Activated CD4-positive, alpha-beta T cell treated with anti-CD3 and anti-CD28 coated beads, Interleukin-2, amount 10 ng/mL, durations not matched to agents 24 days and 14 days (primary cell): ENCODE measurements around the gene MAP3K21. TPM values are rescaled to one million over a fixed set of nuclear protein-coding genes. Genes with fewer than 3 reads are reported as not detected.
A peak's percentile ranks its signal among the peaks of the same experiment; 100 is the strongest.

ENCODE experiments used
- DNase-seq: peaks from one replicate; pipeline ENCODE4 v3.0.0; 2022
- H3K27ac Mint-ChIP-seq: one replicate; pipeline ENCODE4 v1.8.0; 2022; ENCODE audit warnings: mild to moderate bottlenecking, mixed read lengths
- H3K27me3 Mint-ChIP-seq: one replicate; pipeline ENCODE4 v1.8.0; 2022; ENCODE audit warnings: mixed read lengths
- H3K36me3 Mint-ChIP-seq: one replicate; pipeline ENCODE4 v1.8.0; 2022; ENCODE audit warnings: low read depth, mild to moderate bottlenecking, mixed read lengths
- H3K4me1 Mint-ChIP-seq: one replicate; pipeline ENCODE4 v1.8.0; 2021; ENCODE audit warnings: mixed read lengths
- H3K4me3 Mint-ChIP-seq: one replicate; pipeline ENCODE4 v1.8.0; 2022; ENCODE audit warnings: mild to moderate bottlenecking, moderate library complexity, mixed read lengths
- H3K9me3 Mint-ChIP-seq: one replicate; pipeline ENCODE4 v1.8.0; 2021; ENCODE audit warnings: mixed read lengths
- intact Hi-C: fragments of 100-400 bp; cut with micrococcal nuclease; formaldehyde crosslinking; loops from one replicate; pipeline ENCODE4 v1.15.1; 2023
- total RNA-seq: library from RNA; stranded (reverse); gene quantifications from 2 replicates; pipeline ENCODE4 v1.2.3, GENCODE V29; 2022

The MAP3K21 gene
- total RNA-seq, 1 donor from 2014 or later, result 1.5 TPM

DNA sequence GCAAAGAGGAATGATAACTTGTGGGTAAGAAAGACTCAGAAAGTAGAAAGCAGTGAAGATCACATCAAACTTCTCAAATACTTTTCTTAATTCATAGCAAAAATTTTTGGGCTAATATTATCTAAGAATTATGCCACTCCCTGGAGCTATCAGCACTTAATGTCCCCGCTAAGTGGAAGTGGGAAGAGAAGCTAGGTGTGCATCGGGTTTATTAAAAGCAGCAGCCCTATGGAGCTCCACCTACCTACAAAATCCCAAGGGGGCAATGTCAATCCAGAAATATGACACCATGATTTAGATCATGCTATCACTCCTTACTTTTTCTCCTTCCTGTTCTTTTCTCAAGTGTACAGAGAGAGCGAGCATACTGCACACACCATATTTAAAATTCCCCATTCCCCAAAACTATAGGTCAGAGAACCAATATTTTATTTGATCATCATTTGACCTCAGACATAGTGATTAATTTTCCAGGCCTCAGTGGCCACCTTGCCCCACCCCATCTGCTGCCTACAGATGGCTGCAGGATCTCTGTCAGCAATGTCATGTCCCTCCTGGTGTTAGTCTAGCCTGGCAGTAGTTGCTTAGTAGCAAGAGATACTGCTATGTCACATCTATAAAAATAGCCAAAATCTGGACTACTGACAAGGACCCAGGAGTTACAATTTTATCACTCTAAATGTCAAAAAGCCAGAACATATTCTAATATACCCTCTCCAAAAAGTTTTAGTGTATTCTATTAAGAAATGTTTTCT is 66.6 kb downstream of the MAP3K21 start:
- Mint-ChIP-seq H3K27me3 (peaks cover 44% of the 10 kb centered on the region), H3K4me3 (no peak overlapping the region), H3K36me3 (no peaks in the 10 kb centered on the region), H3K4me1 (no peaks in the 10 kb centered on the region), H3K27ac (no peak overlapping the region), H3K9me3 (no peaks in the 10 kb centered on the region)
- no peak for DNase-seq
- intact Hi-C loops, result no loop called here

DNA sequence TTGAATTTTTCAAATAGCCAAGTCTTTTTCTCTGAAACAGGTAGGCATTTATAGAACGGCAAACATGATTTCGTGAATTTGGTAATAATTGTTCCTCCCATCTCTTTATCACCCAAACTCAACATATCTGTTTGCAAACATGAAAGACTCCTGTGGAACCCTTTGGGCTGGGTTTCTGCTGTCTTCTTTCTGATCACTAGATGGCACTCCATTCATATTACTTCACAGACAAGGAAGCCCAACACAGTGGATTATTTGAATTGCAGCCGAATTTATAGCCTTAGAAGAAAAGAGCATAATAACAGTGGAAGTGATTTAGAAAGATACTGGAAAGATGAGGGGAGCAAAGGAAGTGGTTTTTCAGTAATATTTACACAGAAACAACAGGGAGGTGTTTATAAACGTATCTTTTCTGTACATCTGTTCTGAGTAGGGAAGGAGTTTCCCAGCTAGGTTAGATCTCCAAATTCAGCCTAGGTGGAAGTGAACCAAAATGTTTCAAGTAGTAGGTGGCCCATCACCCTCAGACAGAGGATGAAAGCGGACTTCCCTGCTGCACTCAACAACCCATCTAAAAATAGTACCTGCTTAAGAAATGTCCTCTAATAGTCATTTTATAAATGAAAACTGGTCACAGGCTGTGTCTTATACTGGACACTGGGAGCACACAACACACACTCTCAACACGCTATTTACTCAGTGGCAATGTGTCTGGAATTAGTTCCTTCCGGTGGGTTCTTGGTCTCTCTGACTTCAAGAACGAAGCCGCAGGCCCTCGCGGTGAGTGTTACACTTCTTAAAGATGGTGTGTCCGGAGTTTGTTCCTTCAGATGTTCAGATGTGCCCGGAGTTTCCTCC is 67.6 kb downstream of the MAP3K21 start:
- H3K27me3 Mint-ChIP-seq, result peaks cover 37% of the 10 kb centered on the region
- no peak overlapping the region for H3K4me3 Mint-ChIP-seq
- no peak overlapping the region for H3K27ac Mint-ChIP-seq
- DNase-seq, result peak; percentile 82
- no peaks in the 10 kb centered on the region for H3K9me3 Mint-ChIP-seq
- H3K36me3 Mint-ChIP-seq, result no peaks in the 10 kb centered on the region
- no peaks in the 10 kb centered on the region for H3K4me1 Mint-ChIP-seq
- intact Hi-C loops, result loop anchor here (1.0 to 5.0 kb wide), 3 partner anchors 47 to 671 kb away; no protein-coding TSS in a partner anchor

DNA sequence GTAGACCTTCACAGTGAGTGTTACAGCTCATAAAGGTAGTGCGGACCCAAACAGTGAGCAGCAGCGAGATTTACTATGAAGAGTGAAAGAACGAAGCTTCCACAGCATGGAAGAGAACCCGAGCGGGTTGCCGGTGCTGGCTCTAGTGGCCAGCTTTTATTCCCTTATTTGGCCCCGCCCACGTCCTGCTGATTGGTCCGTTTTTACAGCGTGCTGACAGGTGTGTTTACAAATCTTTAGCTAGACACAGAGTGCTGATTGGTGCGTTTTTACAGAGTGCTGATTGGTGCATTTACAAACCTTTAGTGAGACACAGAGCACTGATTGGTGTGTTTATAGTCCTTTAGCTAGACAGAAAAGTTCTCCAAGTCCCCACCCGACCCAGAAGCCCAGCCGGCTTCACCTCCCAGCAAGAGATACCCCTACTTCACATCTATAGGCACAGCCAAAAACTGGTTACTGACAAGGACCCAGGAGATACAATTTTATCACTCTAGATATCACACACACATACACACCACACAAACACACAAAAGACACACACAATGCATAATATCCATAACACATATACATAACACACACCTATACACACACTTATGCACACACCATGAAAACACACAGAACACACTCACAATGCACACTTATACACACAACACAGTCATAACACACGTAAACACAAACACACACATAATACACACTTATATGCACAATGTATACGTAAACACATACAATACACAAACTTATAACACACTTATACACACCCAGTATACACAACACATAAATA is 68.5 kb downstream of the MAP3K21 start:
- Mint-ChIP-seq H3K9me3 (no peaks in the 10 kb centered on the region), H3K4me1 (no peaks in the 10 kb centered on the region), H3K27ac (no peak overlapping the region), H3K27me3 (peaks cover 34% of the 10 kb centered on the region), H3K4me3 (no peak overlapping the region), H3K36me3 (no peaks in the 10 kb centered on the region)
- no peak for DNase-seq
- intact Hi-C loops, result loop anchor here (1.0 to 5.0 kb wide), 3 partner anchors 46 to 670 kb away; no protein-coding TSS in a partner anchor

DNA sequence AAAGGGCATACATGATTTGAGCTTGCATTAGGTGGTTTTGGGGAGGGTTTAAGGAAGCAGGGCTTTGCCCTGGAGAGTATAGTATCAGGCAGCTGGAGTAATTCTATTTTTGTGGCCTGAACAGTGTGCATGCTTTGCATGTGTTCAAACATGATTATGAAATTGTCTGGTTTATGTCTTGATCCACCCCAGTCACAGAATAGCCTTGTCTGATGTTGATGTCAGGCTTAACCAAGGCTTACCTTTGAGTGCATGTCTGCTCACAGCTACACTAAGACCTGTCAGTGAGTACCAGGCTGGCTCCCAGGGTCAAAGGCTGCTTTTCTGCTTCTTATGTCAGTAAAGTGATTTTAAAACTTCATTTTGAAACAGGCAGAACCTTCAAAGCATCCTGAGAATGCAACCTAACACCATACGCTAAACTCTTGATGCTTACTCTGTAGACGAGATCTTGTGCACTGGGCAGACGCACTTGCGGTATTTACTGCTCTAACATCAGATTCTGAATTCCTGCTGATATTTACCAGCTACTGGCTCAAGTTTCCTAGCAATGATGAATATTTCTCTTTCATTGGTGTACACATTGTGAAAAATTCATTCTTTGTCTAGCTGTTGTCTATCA is 78.9 kb downstream of the MAP3K21 start:
- intact Hi-C loops, result loop anchor here (2.0 to 5.0 kb wide), 2 partner anchors 124 to 192 kb away; no protein-coding TSS in a partner anchor
- H3K4me1 Mint-ChIP-seq, result peaks cover 21% of the 10 kb centered on the region
- DNase-seq, result no peak

DNA sequence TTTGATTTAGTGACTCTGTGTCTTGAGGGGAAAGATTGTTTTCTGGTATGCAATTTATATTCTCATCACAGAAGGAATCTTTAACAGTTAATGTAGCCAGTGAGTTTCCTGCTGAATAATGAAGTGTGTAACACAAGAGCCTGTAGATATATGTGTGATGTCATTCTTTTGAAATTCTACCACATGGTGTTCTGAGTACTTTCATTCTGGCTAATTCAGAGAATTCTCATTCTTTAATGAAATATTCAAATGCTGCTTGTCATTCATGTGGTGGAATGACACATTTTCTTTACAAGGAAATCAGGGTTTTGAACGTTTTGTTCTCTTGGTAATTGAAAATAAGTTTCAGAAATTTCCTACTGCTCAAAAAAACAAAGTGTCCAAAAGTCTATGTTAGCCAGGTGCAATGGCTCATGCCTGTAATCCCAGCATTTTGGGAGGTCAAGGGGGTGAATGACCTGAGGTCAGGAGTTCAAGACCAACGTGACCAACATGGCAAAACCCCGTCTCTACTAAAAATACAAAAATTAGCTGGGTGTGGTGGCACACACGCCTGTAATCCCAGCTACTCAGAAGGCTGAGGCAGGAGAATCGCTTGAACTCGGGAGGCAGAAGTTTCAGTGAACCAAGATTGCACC is 79.6 kb downstream of the MAP3K21 start:
- peaks cover 15% of the 10 kb centered on the region for H3K27me3 Mint-ChIP-seq
- peaks cover 16% of the 10 kb centered on the region for H3K9me3 Mint-ChIP-seq
- DNase-seq, result no peak
- H3K27ac Mint-ChIP-seq, result peak overlapping the region; percentile 54
- H3K4me3 Mint-ChIP-seq, result peak overlapping the region; percentile 15
- intact Hi-C loops, result loop anchor here (2.0 to 5.0 kb wide), 2 partner anchors 125 to 192 kb away; no protein-coding TSS in a partner anchor
- peaks cover 21% of the 10 kb centered on the region for H3K4me1 Mint-ChIP-seq
- H3K36me3 Mint-ChIP-seq, result no peaks in the 10 kb centered on the region

More for the DNA sequence above, 78.9 kb downstream of the MAP3K21 start:
- peak overlapping the region; percentile 54 for H3K27ac Mint-ChIP-seq
- peaks cover 16% of the 10 kb centered on the region for H3K9me3 Mint-ChIP-seq
- H3K36me3 Mint-ChIP-seq, result no peaks in the 10 kb centered on the region
- H3K4me3 Mint-ChIP-seq, result peak overlapping the region; percentile 15
- H3K27me3 Mint-ChIP-seq, result peaks cover 18% of the 10 kb centered on the region

DNA sequence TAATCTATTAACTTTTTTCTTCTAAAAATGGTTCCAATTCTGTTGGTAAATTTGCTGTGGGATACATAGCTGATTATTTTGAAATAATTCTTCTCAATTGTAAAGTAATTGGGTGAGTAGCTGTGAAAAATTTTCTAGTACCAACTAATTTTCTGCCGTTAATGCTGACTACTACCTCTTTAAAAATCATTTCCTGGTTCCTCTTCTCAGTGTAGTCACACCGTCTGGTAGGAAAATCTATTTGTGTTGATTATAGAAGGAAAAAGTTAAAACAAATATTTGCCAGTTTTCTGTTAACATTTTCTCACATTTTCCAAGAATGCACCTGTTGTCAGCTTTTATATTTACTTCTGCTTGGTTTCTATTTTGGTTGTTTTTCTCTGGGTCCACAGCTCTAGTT is 82.0 kb downstream of the MAP3K21 start:
- Mint-ChIP-seq H3K27me3 (peaks cover 8% of the 10 kb centered on the region), H3K36me3 (no peaks in the 10 kb centered on the region), H3K4me1 (peaks cover 21% of the 10 kb centered on the region), H3K27ac (no peak overlapping the region), H3K9me3 (peaks cover 13% of the 10 kb centered on the region), H3K4me3 (no peak overlapping the region)
- intact Hi-C loops, result loop anchor here (5.0 kb wide), 1 partner anchor 127 kb away; no protein-coding TSS in a partner anchor
- DNase-seq, result no peak

DNA sequence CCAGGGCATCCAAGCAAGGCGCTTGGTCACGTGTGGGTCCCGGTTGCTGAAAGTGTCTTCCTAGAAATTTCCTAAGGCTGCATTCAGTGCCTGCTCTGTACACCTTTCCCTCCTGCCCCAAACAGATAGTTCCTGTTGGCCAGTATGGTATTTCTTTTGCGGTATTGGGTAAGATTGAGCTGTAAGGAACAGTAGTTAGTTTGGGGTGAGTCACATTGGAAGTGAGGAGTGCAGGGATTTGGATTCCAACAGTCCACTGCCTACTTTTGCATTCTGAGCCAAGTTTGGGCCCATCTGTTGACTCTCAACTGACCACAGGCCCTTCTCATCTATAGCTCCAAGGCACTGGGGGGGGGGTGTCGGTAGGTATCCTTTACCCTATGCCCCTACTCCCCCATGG is 83.4 kb downstream of the MAP3K21 start:
- no peak for DNase-seq
- peaks cover 13% of the 10 kb centered on the region for H3K9me3 Mint-ChIP-seq
- peaks cover 16% of the 10 kb centered on the region for H3K4me1 Mint-ChIP-seq
- intact Hi-C loops, result no loop called here
- no peak overlapping the region for H3K27ac Mint-ChIP-seq
- peaks cover 12% of the 10 kb centered on the region for H3K27me3 Mint-ChIP-seq
- H3K36me3 Mint-ChIP-seq, result no peaks in the 10 kb centered on the region
- H3K4me3 Mint-ChIP-seq, result no peak overlapping the region

DNA sequence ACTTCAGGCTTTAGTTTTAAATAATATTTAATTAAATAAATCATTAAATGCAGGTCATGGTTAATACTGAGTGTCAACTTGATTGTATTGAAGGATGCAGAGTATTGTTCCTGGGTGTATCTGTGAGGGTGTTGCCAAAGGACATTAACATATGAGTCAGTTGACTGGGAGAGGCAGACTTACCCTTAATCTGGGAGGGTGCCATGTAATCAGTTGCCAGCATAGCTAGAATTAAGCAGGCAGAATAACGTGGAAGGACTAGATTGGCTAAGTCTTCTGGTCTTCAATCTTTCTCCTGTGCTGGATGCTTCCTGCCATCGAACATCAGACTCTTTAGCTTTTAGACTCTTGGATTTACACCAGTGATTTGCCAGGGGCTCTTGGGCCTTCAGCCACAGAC is 85.3 kb downstream of the MAP3K21 start:
- Mint-ChIP-seq H3K9me3 (peaks cover 11% of the 10 kb centered on the region), H3K27ac (no peak overlapping the region), H3K27me3 (peaks cover 12% of the 10 kb centered on the region), H3K4me1 (peaks cover 2% of the 10 kb centered on the region), H3K36me3 (no peaks in the 10 kb centered on the region), H3K4me3 (no peak overlapping the region)
- no peak for DNase-seq
- intact Hi-C loops, result no loop called here

DNA sequence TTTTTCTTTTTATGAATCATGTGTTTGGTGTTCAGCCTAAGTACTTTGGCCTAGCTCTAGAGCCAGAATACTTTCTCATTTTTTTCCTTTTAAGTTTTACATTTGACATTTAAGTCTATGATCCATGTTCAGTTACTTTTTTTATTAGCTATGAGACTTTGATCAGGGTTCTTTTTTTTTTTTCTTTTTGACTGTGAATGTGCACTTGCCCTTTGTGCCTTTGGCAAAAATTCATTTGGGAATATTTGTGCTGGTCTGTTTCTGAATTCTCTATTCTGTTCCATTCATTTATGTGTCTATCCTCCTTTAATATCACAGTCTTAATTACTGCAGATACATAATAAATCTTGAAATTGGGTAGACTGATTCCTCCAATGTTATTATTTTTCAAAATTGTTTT is 93.8 kb downstream of the MAP3K21 start:
- Mint-ChIP-seq H3K4me3 (no peak overlapping the region), H3K27ac (no peak overlapping the region), H3K36me3 (no peaks in the 10 kb centered on the region), H3K9me3 (no peaks in the 10 kb centered on the region), H3K27me3 (peaks cover 37% of the 10 kb centered on the region), H3K4me1 (no peaks in the 10 kb centered on the region)
- intact Hi-C loops, result no loop called here
- DNase-seq, result no peak

DNA sequence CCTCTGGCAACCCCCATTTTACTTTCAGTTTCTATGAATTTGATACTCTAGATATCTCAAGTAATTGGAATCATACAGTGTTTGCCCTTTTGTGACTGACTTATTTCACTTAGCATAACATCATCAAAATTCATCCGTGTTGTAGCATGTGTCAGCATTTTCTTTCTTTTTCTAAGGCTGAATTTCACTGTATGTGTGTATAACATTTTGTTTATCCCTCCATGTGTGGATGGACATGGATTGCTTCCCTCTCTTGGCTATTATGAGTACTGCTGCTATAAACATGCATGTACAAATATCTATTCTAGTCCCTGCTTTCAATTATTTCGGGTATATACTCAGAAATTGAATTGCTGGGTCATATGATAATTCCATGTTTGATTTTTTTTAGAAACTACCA is 97.3 kb downstream of the MAP3K21 start:
- peaks cover 53% of the 10 kb centered on the region for H3K27me3 Mint-ChIP-seq
- no peak overlapping the region for H3K4me3 Mint-ChIP-seq
- no peak for DNase-seq
- no peaks in the 10 kb centered on the region for H3K4me1 Mint-ChIP-seq
- no peaks in the 10 kb centered on the region for H3K36me3 Mint-ChIP-seq
- H3K27ac Mint-ChIP-seq, result no peak overlapping the region
- intact Hi-C loops, result no loop called here
- no peaks in the 10 kb centered on the region for H3K9me3 Mint-ChIP-seq

DNA sequence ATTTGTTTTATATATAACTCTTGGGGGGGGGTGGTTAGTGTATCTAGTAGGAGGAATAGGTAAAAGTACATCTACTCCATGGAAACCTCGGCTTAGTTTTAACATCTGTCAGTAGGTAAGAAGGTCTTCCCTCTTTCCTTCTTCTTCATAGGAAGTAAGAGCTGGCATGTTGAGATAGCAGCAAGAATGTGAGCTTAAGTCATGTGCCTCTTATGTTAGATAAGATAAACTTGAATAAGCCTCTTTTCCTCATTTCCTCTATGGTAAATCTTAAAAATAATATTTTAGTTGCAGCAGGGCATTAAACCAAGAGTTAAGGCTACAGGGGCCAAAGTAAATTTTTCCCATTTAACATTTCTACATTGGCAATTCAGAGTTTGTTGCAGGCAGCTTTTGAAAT is 100.4 kb downstream of the MAP3K21 start:
- Mint-ChIP-seq H3K27ac (no peak overlapping the region), H3K4me3 (no peak overlapping the region), H3K4me1 (no peaks in the 10 kb centered on the region), H3K27me3 (peaks cover 47% of the 10 kb centered on the region), H3K36me3 (no peaks in the 10 kb centered on the region), H3K9me3 (no peaks in the 10 kb centered on the region)
- DNase-seq, result no peak
- intact Hi-C loops, result no loop called here

DNA sequence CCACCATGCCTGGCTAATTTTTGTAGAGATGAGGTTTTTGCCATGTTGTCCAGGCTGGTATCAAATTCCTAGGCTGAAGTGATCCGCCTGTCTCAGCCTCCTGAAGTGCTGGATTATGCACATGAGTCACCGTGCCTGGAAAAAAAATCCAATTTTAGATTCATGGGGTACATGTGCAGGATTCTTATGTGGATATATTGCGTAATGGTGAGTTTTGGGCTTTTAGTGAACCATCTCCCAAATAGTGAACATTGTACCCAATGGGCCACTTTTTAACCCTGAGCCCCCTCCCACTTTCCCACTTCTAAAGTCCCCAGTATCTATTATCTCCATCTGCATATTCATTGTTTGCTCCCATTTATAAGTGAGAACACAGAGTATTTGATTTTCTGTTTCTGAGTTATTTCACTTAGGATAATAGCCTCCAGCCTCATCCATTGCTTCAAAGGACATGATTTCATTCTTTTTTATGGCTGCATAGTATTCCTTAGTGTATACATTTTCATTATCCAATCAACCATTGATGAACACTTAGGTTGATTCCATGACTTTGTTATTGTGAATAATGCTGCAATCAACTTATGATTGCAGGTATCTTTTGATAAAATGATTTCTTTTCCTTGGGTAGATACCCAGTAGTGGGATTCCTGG is 104.4 kb downstream of the MAP3K21 start:
- intact Hi-C loops, result no loop called here
- no peak overlapping the region for H3K4me3 Mint-ChIP-seq
- no peak overlapping the region for H3K27ac Mint-ChIP-seq
- H3K4me1 Mint-ChIP-seq, result no peaks in the 10 kb centered on the region
- no peaks in the 10 kb centered on the region for H3K36me3 Mint-ChIP-seq
- peaks cover 30% of the 10 kb centered on the region for H3K27me3 Mint-ChIP-seq
- no peak for DNase-seq
- no peaks in the 10 kb centered on the region for H3K9me3 Mint-ChIP-seq
